Naive B cell (primary cell): ENCODE measurements around the gene STT3B. TPM values are rescaled to one million over a fixed set of nuclear protein-coding genes. Genes with fewer than 3 reads are reported as not detected.
A peak's percentile ranks its signal among the peaks of the same experiment; 100 is the strongest.
"Not testable (repeated sequence)": the region's sequence is repeated elsewhere in the genome, so short reads cannot be mapped to it uniquely, and the experiment has no call there.

Experiments used
- ATAC-seq, 2 donors: fragments of 150-1000 bp; cut with Tn5 transposase; 2 replicates each; pipeline ENCODE4 v1.10.0; 2021; ENCODE audit warnings: low read depth in 2 of 2, mild to moderate bottlenecking in 2 of 2, moderate library complexity in 2 of 2
- DNase-seq: peaks from one replicate; pipeline ENCODE4 v3.0.0; 2022
- H3K27ac Mint-ChIP-seq, 6 donors: one replicate each; pipeline ENCODE4 v1.8.0; 2020 to 2022; ENCODE audit warnings: mild to moderate bottlenecking in 6 of 6, mixed read lengths in 6 of 6, moderate library complexity in 5 of 6, inconsistent platforms in 2 of 6
- H3K27me3 Mint-ChIP-seq, 3 donors: one replicate each; pipeline ENCODE4 v1.8.0; 2021 to 2022; ENCODE audit warnings: mixed read lengths in 3 of 3, mild to moderate bottlenecking in 1 of 3
- H3K36me3 Mint-ChIP-seq, 2 donors: one replicate each; pipeline ENCODE4 v1.8.0; 2020 to 2022; ENCODE audit warnings: mixed read lengths in 2 of 2, inconsistent platforms in 1 of 2, mild to moderate bottlenecking in 1 of 2
- H3K4me1 Mint-ChIP-seq, 3 donors: one replicate each; pipeline ENCODE4 v1.8.0; 2020 to 2022; ENCODE audit warnings: mixed read lengths in 3 of 3, inconsistent platforms in 1 of 3, mild to moderate bottlenecking in 1 of 3, moderate library complexity in 1 of 3
- H3K4me3 Mint-ChIP-seq, 8 donors: one replicate each; pipeline ENCODE4 v1.8.0; 2020 to 2022; ENCODE audit warnings: mild to moderate bottlenecking in 8 of 8, mixed read lengths in 8 of 8, moderate library complexity in 8 of 8, inconsistent platforms in 2 of 8
- H3K9me3 Mint-ChIP-seq, 7 donors: one replicate each; pipeline ENCODE4 v1.8.0; 2020 to 2022; ENCODE audit warnings: mixed read lengths in 7 of 7, mild to moderate bottlenecking in 5 of 7, inconsistent platforms in 2 of 7, moderate library complexity in 1 of 7
- polyA plus RNA-seq, 6 donors: library from polyadenylated mRNA; unstranded; fragments of 300-500 nt; fragmentation: Illumina TruSeq; gene quantifications; one replicate each; pipeline ENCODE4 v1.2.3, GENCODE V29; 2021; ENCODE audit warnings: low read depth in 6 of 6

Gene STT3B
- polyA plus RNA-seq, 6 donors from 2014 or later, result 58.0 to 80.3 (median 67.7) TPM

DNA sequence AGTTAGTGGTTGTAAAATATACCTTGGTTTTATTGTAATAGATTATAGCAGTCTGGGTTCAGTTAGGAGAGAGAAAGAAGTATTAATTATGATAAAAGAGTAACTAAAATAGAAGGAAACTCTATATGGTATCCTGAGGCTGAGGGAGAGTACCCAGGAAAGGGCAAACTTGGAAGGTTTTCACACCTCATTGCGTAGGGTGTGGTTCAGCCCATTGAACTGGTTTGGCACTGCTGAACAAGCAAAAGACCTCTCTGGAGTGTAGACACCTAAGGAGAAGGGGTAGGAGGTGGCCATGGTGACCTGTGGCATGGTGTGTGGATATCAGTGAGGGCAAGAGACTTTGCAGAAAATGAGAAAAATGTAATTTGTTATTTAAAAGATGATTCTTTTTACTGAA is 63.5 kb downstream of the STT3B start:
- H3K36me3 Mint-ChIP-seq, result peaks cover 43 to 51% of the 10 kb centered on the region in 2 donors
- H3K27ac Mint-ChIP-seq, result peak overlapping the region in 3 of 6 donors; percentile 5 to 78 (median 9)
- H3K4me1 Mint-ChIP-seq, result peaks cover 17 to 27% (median 23%) of the 10 kb centered on the region in 3 donors
- peaks cover 3 to 22% (median 11%) of the 10 kb centered on the region in 7 donors for H3K9me3 Mint-ChIP-seq
- no peak for ATAC-seq
- no peaks in the 10 kb centered on the region for H3K27me3 Mint-ChIP-seq
- no peak overlapping the region for H3K4me3 Mint-ChIP-seq
- no peak for DNase-seq

DNA sequence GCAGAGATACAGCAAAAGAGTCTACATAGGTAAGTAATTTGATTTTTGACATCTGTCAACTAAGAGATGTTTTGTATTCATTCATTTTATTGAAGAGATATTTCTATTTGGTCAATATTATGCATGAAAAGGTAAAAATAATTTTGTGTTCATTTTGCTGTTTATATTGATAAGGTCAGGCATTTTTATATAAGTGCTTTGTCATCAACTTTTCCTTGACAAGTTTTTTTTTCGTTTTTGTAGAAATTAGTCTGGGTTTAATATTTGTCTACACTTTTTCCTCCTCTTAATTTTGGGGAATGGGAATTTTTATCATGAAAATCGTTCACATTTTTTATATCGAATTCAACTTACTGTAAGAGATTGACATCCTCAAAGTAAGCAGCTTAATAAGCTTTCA is 67.7 kb downstream of the STT3B start:
- no peaks in the 10 kb centered on the region for H3K27me3 Mint-ChIP-seq
- peaks cover under 1 to 26% (median 10%) of the 10 kb centered on the region in 7 donors for H3K9me3 Mint-ChIP-seq
- H3K4me3 Mint-ChIP-seq, result no peak overlapping the region
- DNase-seq, result no peak
- H3K36me3 Mint-ChIP-seq, result peaks cover 40 to 48% of the 10 kb centered on the region in 2 donors
- H3K4me1 Mint-ChIP-seq, result peaks cover 9 to 14% (median 10%) of the 10 kb centered on the region in 3 donors
- no peak for ATAC-seq
- no peak overlapping the region for H3K27ac Mint-ChIP-seq

DNA sequence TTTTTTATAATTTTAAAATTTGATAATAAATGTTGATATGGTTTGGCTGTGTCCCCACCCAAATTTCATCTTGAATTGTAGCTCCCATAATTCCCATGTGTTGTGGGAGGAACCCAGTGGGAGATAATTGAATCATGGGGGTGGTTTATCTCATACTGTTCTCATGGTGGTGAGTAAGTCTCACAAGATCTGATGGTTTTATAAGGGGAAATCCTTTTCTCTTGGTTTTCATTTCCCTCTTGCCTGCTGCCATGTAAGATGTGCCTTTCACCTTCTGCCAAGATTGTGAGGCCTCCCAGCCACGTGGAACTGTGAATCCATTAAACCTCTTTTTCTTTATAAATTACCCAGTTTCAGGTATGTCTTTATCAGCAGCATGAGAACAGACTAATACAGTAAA is 72.6 kb downstream of the STT3B start:
- Mint-ChIP-seq H3K27ac (peak overlapping the region in 1 of 6 donors; percentile 19), H3K9me3 (peaks cover 5 to 57% (median 40%) of the 10 kb centered on the region in 7 donors), H3K36me3 (peaks cover 64 to 69% of the 10 kb centered on the region in 2 donors)
- not testable (repeated sequence) for H3K4me1 Mint-ChIP-seq, H3K4me3 Mint-ChIP-seq, ATAC-seq, H3K27me3 Mint-ChIP-seq, DNase-seq

DNA sequence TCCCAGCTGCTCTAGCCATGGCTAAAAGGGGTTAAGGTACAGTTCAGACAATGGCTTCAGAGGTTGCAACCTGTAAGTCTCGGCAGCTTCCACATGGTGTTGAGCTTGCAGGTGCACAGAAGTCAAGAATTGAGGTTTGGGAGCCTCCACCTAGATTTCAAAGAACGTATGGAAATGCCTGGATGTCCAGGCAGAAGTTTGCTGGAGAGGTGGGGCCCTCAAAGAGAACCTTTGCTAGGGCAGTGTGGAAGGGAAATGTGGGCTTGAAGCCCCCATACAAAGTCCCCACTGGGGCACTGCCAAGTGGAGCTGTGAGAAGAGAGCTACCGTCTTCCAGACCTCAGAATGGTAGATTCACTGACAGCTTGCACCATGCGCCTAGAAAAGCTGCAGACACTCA is 73.7 kb downstream of the STT3B start:
- ATAC-seq (no peak), DNase-seq (no peak)
- H3K27ac Mint-ChIP-seq, result peak overlapping the region in 1 of 6 donors; percentile 28
- H3K27me3 Mint-ChIP-seq, result no peaks in the 10 kb centered on the region
- no peak overlapping the region for H3K4me3 Mint-ChIP-seq
- H3K36me3 Mint-ChIP-seq, result peaks cover 60 to 61% of the 10 kb centered on the region in 2 donors
- H3K4me1 Mint-ChIP-seq, result peaks cover 8 to 12% (median 8%) of the 10 kb centered on the region in 3 donors
- H3K9me3 Mint-ChIP-seq, result peaks cover 5 to 57% (median 40%) of the 10 kb centered on the region in 7 donors

DNA sequence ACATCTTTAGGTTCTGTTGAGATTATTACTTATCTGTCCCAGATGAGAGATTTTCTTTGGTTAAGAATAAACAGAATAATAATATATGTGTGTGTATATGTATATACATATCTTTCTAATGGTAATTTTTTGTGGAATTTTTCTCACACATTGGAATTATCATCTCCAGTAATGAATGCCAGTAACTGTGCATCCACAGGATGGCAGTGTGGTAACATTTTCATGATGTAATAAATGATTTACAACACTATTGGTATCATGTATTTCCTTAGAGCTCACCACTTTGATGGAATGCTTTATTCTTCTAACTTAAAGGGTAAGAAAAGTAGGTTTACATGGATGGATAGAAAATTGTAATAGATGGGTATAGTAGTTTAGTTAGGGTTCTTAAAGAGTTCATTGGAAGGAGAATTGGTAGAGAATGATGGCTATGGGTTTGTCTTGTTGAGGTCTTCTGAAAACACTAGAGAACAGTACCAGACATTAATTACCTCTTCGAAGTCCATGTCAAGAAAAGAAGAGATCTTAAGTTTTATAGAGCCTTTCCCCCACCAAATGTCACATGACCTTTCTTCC is 78.1 kb downstream of the STT3B start:
- peaks cover 1 to 28% (median 23%) of the 10 kb centered on the region in 7 donors for H3K9me3 Mint-ChIP-seq
- DNase-seq (no peak), ATAC-seq (no peak)
- H3K4me1 Mint-ChIP-seq, result peaks cover 12 to 18% (median 13%) of the 10 kb centered on the region in 3 donors
- no peak overlapping the region for H3K4me3 Mint-ChIP-seq
- H3K27me3 Mint-ChIP-seq, result no peaks in the 10 kb centered on the region
- H3K27ac Mint-ChIP-seq, result peak overlapping the region in 1 of 6 donors; percentile 0
- H3K36me3 Mint-ChIP-seq, result peaks cover 27 to 35% of the 10 kb centered on the region in 2 donors

DNA sequence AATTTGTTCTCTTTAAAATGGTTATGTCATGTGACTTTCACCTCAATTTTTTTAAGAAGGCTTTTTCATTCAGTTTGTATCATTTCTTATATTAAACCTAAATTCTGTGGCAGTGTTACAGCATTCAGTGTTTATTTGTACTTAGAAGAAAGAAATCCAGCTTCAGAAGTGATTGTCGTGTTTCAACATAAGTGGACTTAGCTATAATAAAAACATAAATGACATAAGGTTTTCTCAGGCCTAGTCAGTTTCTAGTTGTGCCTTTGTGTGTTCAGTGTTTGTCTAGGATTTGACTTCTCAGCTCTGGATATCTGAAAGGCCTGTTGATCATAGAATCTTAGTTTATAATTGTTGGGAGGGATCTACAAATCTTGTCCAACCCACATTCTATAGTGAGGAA is 80.5 kb downstream of the STT3B start:
- ATAC-seq (no peak), DNase-seq (no peak)
- Mint-ChIP-seq H3K36me3 (peaks cover 3 to 29% of the 10 kb centered on the region in 2 donors), H3K27me3 (no peaks in the 10 kb centered on the region), H3K4me3 (no peak overlapping the region), H3K4me1 (peaks cover 11 to 18% (median 12%) of the 10 kb centered on the region in 3 donors), H3K9me3 (peaks cover 0 to 4% (median 2%) of the 10 kb centered on the region in 7 donors), H3K27ac (peak overlapping the region in 2 of 6 donors; percentile 9 to 11)

DNA sequence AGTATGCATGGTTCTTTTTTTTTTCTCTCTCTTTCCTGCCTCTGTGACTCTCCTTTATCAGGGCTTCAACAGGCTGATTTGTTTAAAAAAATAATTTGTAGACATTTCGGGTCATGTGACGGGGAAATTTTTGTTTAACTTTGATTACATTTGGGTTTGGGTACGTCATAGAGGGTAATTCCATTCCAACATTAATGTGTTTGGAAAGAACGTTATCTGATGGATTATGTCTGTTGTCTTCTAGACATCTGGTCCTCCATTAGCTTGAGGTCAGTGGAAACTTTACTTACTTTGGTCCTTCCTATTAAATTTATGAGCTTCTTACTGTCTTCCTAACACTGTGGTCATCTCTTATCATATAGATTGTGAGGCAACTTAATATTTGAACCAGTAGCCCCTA is 80.9 kb downstream of the STT3B start:
- Mint-ChIP-seq H3K4me1 (peaks cover 10 to 18% (median 11%) of the 10 kb centered on the region in 3 donors), H3K27me3 (no peaks in the 10 kb centered on the region), H3K4me3 (no peak overlapping the region), H3K27ac (peak overlapping the region in 2 of 6 donors; percentile 9 to 33), H3K36me3 (peaks cover 5 to 25% of the 10 kb centered on the region in 2 donors), H3K9me3 (no peaks in the 10 kb centered on the region)
- no peak for ATAC-seq
- no peak for DNase-seq

DNA sequence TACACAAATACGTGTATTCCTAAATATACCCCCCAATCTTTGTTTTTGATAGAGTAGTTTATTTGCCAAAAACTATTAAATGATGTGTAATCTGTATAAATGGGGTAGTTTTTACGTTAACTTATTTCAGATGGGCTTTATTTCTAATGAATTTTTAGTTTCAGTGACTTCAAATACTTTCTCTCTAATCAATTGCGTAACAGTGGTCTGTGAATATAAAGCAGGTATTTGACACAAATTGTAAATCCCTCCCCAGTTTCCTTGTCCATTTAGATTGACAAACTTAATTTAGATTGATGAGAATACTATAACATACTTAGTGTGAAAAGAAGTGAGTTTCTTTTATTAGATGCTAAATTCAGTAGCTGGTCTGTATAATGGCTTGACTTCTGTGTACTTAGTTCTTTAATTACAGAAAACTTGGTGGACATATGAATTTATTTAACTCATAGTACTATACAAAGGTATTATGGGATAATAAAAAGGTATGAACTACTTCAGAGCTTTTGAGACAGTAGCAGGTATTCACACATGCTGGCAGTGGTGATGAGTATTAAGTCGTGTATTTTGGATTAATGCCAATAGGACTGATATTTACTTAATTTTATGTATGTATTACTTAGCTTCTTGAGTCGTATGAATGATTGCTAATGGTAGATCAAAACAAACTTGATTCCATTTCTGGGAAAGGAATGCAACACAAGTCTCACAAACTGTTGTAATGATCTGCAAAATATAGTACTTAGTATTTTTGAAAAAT is 81.6 kb downstream of the STT3B start:
- Mint-ChIP-seq H3K27me3 (no peaks in the 10 kb centered on the region), H3K4me1 (peaks cover 8 to 18% (median 10%) of the 10 kb centered on the region in 3 donors), H3K27ac (peak overlapping the region in 3 of 6 donors; percentile 9 to 33 (median 21))

DNA sequence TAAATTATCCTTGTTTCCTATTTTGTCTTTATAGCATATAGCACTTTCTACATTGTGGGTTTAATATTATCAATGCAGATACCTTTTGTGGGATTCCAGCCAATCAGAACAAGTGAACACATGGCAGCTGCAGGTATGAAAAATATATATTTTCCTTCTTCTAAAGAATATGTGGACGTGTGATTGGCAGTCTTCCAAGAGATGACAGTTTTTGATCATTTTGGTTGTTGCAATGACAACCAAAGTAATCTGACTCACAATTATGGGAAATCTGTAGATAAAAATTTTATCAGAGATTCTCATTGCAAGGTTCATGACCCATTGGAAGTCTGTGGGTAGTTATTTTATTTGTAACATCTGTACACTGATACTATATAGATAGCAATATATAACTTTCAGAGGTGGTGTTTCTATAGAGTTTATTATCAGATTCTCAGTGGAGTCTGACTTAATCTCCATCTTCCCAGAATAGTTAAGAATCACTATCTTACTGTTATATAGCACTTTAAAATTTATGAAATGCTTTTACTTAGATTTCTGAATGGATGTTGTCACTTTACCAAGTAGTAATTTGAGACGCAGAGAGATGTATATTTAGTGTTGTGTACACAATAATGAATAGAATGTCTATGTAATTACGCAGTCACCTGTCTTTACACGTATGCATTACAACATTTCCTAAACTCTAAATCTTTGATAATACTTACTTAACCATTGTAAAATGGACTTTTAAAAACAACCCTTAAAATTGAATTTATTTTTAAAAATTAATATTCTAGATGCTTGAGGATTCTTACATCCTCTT is 82.5 kb downstream of the STT3B start:
- Mint-ChIP-seq H3K4me1 (peaks cover 8 to 18% (median 10%) of the 10 kb centered on the region in 3 donors), H3K27ac (peak overlapping the region in 1 of 6 donors; percentile 66), H3K36me3 (peaks cover 7 to 25% of the 10 kb centered on the region in 2 donors), H3K27me3 (no peaks in the 10 kb centered on the region), H3K4me3 (no peak overlapping the region), H3K9me3 (no peaks in the 10 kb centered on the region)
- no peak for DNase-seq
- no peak for ATAC-seq

More for the DNA sequence above, 81.6 kb downstream of the STT3B start:
- Mint-ChIP-seq H3K36me3 (peaks cover 7 to 25% of the 10 kb centered on the region in 2 donors), H3K4me3 (no peak overlapping the region), H3K9me3 (no peaks in the 10 kb centered on the region)
- DNase-seq (no peak), ATAC-seq (no peak)

DNA sequence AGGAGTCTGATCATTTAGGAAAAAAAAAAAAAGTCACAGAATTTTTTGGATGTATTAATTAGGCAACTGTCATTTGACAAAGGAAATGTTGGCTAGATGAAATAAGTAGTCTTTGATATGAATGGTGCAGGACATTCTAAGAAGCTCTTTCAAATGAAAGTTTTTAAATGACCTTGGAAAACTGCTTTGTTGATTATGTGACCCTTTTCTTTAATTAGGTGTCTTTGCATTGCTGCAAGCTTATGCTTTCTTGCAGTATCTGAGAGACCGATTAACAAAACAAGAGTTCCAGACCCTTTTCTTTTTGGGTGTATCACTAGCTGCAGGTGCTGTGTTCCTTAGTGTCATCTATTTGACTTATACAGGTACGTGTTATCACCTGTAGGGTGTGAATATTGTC is 84.0 kb downstream of the STT3B start:
- H3K27me3 Mint-ChIP-seq, result no peaks in the 10 kb centered on the region
- DNase-seq (no peak), ATAC-seq (no peak)
- no peaks in the 10 kb centered on the region for H3K9me3 Mint-ChIP-seq
- H3K36me3 Mint-ChIP-seq, result peaks cover 7 to 25% of the 10 kb centered on the region in 2 donors
- peaks cover 0 to 19% (median 17%) of the 10 kb centered on the region in 3 donors for H3K4me1 Mint-ChIP-seq
- H3K27ac Mint-ChIP-seq, result no peak overlapping the region
- no peak overlapping the region for H3K4me3 Mint-ChIP-seq

DNA sequence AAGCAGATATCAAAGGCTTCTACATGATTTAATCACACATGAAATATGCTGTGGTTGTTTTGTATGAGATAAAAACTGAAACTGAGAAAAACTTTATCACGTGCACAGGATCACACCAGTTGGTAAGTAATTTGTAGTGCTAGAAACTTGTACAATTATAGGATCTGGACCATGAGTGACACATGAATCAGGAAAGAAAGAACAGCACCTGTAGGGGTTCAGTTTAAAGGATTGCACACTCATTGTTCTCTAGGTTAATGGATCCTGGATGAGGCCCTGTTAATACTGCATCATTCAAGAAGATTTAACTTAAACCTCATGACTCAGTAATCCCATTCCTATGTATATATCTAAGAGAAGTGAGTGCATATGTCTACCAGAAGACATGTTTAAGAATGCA is 87.9 kb downstream of the STT3B start:
- Mint-ChIP-seq H3K4me1 (peaks cover 13 to 30% (median 22%) of the 10 kb centered on the region in 3 donors), H3K36me3 (peaks cover 15 to 32% of the 10 kb centered on the region in 2 donors)

DNA sequence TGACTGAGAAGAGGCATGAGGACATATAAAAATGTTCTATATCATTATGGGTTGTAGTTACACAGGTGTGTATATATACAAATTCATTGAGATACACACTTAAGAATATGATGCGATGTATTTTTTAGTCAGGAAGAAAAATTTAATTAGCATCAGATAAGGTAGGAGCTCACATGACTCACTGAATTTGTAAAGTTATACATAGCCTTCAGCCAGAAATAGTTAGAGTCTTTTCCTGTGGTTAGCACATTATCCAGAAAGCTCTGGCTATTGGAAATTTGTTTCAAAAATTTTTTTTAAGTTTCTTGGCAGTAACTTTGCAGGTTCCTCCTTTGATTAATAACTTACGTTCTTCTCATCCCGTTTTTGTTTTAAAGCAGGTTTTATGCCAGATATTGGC is 88.6 kb downstream of the STT3B start:
- Mint-ChIP-seq H3K4me3 (no peak overlapping the region), H3K9me3 (no peaks in the 10 kb centered on the region), H3K4me1 (peaks cover 13 to 33% (median 22%) of the 10 kb centered on the region in 3 donors), H3K36me3 (peaks cover 19 to 30% of the 10 kb centered on the region in 2 donors), H3K27me3 (no peaks in the 10 kb centered on the region), H3K27ac (peak overlapping the region in 2 of 6 donors; percentile 41 to 59)
- ATAC-seq (no peak), DNase-seq (no peak)

More for the DNA sequence above, 87.9 kb downstream of the STT3B start:
- no peaks in the 10 kb centered on the region for H3K27me3 Mint-ChIP-seq
- no peaks in the 10 kb centered on the region for H3K9me3 Mint-ChIP-seq
- H3K27ac Mint-ChIP-seq, result peak overlapping the region in 1 of 6 donors; percentile 59
- DNase-seq (no peak), ATAC-seq (no peak)
- H3K4me3 Mint-ChIP-seq, result no peak overlapping the region
